HT1080 (cell line): ENCODE data around the gene ABCC5. TPM values are rescaled to one million over a fixed set of nuclear protein-coding genes. Genes with fewer than 3 reads are reported as not detected.
A peak's percentile ranks its signal among the peaks of the same experiment; 100 is the strongest.
"Not testable (repeated sequence)": the region's sequence is repeated elsewhere in the genome, so short reads cannot be mapped to it uniquely, and the experiment has no call there.

ENCODE experiments used
- DNase-seq: peaks from one replicate; pipeline ENCODE4 v3.0.0-alpha.2; 2015; ENCODE audit warnings: low read depth
- total RNA-seq: library from RNA; depleted of rRNA; stranded (reverse); fragments of >200 nt; shearing (Covaris generic); gene quantifications from 2 replicates; pipeline ENCODE4 v1.2.3, GENCODE V29; 2014

ABCC5 gene
- total RNA-seq, 1 experiment from 2014 or later = 18.2 TPM

DNA sequence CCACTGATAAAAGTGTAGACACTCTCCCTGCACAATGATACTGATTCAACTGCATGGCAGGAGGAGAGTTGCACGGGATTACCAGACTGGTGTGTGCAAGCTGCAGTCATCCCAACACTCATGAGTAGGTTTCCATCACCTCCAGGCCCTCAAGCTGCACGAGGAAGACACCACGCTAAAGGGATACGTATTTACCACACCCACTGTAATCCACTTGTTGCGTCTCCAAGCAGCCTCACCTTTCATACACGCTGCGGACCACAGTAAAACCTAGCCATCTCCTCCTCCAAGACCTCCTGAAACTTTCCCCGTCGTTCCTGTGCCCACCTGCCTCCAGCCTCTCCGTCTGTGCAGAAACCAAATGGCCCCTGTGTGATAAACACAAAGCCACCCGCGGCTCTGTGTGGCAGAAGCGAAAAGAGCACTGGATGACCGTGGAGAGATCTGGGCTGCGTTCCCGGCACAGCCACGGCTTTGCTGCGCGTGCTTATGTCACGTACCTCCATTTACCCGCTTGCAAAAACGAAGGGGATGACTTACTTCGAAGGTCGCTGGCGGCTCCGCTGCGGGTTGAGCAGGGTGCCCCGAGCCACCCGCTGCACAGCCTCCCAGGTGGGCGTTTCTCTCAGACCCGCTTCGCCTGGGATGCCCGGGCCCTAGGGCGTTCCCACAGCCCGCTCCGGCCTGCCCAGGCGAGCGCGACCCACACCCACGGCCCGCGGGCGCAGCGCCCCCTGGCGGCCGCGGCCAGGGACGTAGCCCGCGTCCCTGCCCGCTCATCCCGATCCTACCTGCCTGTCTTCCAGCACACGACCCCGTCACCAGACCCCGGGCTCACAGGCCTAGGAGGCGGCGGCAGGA is 643 bp downstream of the ABCC5 start:
- DNase-seq = peak; percentile 74

DNA sequence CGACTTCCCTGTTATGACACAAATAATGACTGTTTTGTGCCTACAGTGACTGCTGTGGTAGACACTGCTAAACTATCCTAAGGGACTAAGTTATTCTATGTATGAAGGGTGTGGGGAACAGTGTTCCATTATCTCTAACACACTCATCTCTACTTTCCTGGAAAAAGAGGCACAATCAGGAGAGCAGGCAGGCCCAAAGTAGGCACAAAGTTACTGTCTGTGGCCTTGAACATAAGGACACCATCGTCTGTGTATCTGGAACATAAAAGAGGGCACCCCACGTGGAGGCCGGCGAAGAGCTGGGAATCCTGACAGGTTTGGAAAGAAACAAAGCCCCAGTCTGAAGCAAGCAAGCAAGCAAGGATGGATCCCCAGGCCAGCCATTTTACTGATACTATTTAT is 1.5 kb downstream of the ABCC5 start:
- DNase-seq = no peak

GRCh38 chr3:184015381-184016019 is 2.2 kb downstream of the ABCC5 start:
- no peak for DNase-seq

GRCh38 chr3:184011937-184012889 is 5.5 kb downstream of the ABCC5 start:
- DNase-seq = no peak

- DNase-seq = no peak
Observed at GRCh38 chr3:184011230-184011876, 6.3 kb downstream of the ABCC5 start.

DNA sequence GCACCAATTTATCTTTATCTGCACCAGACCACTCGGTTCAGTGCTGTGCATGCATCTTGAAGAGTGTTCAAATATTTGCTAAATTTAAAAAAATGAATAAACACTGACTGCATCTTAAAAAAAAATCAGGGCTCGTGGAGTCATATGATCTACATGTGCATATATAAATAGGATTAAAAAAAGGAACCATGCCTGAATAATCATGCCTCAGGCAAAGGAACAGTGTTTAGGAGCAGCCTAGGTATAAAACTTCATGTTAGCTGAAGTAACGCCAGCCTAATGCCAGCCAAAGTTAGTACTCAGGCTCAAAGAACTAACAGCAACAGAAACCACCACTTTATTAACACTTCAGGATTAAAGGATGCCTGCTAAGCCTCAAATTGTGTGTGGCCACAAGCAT is 9.5 kb downstream of the ABCC5 start:
- DNase-seq = no peak

DNA sequence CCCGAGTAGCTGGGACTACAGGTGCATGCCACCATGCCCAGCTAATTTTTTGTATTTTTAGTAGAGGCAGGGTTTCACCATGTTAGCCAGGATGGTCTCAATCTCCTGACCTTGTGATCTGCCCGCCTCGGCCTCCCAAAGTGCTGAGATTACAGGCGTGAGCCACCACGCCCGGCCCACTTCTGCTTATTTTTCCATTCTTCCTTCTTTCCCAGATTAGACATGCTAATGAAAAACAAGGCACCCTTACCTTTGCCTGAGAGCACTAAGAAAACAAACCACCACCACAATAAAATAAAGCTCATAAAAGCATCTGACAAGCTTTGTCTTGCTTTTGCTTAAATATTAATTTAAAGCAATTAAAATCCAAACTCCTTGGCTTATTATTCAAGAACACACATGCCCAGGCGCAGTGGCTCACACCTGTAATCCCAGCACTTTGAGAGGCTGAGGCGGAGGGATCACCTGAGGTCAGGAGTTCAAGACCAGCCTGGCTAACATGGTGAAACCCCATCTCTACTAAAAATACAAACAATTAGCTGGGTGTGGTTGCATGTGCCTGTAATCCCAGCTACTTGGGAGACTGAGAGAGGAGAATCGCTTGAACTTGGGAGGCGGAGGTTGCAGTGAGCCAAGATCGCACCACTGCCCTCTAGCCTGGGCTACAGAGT is 10.4 kb downstream of the ABCC5 start:
- not testable (repeated sequence) for DNase-seq

GRCh38 chr3:184005941-184006507 is 11.7 kb downstream of the ABCC5 start:
- DNase-seq = no peak

DNA sequence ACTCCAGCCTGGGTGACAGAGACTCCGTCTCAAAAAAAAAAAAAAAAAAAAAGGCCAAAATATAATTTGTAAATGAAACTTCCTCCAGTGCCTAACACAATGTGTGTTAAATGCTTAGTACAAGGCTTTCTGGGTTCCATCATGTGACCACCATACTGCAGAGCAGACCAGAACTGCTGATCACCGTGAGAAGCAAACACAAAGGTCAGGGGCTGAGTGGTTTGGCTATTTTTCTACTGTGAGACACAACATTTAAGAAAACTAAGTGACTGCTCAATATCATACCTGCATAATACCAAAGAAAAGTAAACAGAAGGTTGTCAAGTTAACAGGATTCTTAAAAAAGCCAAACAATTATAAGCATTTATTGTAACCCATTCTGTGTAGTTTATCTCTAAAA is 13.2 kb downstream of the ABCC5 start:
- no peak for DNase-seq

DNA sequence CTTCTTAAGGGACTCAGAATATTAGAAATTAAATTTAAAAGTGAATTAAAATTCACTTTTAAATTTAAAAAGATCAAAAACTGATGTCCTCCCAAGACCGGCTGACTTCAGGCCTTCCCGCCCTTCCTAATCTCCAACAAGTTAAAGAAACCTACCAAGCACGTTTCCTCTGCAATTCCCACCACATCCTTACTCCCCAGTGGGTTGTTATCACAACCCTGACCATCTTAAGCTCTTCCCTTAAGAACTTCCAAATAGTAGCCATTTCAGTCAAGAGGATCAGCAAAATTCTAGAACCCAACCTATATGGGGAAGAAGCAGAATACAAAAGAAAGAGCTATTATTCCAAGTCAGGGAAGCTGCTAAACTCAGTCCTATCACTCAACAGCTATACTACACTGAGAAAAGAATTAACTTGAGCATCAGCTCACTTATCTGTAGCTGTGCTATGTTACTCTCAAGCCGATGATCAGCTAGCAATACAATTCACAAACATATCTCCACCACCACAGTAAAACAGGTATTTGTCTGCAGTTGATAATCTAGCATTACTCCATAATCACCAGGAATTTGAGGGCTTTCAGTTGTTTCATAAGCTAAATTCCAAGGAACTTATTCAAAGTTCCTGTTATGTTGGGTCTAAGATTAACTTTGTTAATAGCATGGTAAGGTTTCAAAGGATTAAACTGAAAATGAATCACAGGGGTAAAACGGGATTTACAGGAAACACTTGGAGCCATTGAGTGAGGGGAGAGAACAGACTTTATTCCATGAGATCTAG is 14.3 kb downstream of the ABCC5 start:
- DNase-seq = peak; percentile 54

- DNase-seq = no peak
Observed at GRCh38 chr3:184002469-184002868, 15.2 kb downstream of the ABCC5 start.

- DNase-seq = no peak
Observed at GRCh38 chr3:184001761-184002160, 15.9 kb downstream of the ABCC5 start.

DNA sequence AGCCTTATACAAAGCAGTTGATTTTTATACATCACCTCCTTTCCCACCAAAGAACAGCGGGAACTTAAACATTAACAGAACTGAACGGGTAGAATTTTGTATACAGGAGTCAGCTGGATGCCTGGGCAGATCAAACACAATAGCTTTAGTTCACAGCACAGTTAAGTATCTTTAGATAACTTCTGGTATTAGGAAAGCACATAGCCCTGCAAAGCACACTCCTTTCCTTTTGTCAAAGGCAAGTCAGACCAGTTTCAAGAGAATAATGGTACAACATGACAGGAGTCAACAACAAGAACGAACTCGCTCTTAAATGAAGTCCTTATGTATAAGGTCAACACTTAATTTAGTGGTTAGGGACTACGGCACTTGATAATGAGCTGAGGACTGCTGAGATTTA is 26.3 kb downstream of the ABCC5 start:
- DNase-seq = no peak

DNA sequence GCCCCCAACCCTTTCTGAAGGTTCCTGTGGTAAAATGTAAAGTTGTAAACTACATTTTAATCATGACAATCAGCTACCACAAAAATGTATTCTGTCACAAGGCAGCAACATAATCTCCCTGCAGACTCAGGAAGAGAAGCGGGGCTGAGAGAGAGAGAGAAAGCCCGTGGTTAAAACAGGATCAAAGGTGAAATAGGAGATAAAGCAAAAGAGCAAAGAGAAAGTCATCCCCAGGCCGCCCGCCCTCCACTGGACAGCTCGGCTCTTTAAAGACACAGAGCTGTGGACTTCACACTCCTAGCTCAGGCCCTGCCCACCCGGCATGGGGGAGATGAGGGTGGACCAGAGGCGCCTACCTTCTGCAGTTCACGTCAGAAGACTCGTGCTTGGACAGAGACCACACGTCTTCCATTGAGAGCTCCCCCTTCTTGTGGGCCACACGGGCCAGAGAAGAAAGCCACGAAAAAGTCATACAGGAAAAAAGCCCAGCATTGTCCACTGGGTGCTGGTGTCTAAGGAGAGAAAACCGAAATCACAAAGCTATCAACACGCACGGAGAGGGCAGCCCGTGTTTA is 29.4 kb downstream of the ABCC5 start:
- no peak for DNase-seq

DNA sequence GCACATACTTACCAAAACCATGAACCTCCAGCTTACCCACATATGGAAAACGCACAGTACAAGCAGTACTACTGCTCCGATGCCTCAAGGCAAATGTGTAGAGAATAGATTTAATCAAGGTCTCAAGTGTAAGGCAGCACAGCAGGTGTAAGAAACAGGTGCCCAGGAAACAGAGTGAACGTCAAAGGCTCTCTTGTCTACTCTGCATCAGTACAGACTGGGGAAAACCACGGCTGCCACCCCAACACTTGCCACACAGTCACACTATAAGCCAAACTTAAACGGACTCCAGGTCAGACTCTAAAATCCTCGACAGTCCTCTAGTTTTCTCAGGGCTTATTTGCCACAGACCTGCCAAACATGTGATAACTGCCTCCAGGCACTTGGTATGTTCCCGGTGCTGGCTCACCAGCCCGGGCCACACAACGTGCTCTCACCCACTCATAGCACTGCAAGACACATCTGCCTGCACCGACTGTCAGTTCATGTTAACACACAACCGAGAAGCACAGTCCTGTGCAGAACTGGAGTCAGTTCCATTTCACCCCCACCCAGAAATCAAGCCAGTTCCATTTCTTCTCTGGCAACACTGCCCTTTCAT is 30.6 kb downstream of the ABCC5 start:
- no peak for DNase-seq

GRCh38 chr3:183984749-183985729 is 32.6 kb downstream of the ABCC5 start:
- DNase-seq = no peak

GRCh38 chr3:183984127-183984740 is 33.5 kb downstream of the ABCC5 start:
- no peak for DNase-seq
